ENCODE measurements around the gene POMT1.

DNA sequence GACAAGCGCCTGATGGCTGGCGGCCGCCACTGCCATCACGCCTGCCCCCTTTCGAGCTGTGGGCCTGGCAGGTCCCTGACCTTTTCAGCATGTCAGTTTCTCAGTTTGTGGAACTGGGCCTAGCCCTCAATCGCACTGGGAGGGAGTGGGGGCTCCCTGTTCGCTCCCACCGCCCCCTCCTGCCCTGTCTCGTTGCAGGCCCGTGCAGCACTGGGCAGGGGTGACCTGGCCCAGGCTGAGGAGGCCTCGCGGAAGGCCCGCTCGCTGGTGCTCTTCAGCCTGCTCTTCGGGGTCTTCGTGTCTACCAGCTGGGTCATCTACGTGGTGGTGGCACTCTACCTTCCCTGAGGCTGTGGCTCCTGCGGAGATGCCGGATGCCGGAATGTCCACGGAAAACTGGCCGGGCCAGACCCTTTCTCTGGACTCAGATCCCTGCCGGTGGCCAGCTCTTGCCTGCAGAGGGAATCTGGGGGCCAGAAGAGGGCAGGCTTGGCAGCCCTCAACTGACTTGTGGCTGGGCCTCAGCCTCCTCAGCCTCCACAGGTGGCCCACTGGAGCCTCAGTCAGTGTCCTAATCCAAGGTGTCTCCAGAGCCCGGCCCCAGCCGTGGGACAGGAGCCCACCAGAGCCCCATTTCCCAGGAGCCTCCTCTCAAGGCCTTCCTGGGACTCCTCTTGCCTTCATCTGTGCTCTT is 55.3 kb downstream of the POMT1 start:
- TF ChIP-seq, protein P1, sequence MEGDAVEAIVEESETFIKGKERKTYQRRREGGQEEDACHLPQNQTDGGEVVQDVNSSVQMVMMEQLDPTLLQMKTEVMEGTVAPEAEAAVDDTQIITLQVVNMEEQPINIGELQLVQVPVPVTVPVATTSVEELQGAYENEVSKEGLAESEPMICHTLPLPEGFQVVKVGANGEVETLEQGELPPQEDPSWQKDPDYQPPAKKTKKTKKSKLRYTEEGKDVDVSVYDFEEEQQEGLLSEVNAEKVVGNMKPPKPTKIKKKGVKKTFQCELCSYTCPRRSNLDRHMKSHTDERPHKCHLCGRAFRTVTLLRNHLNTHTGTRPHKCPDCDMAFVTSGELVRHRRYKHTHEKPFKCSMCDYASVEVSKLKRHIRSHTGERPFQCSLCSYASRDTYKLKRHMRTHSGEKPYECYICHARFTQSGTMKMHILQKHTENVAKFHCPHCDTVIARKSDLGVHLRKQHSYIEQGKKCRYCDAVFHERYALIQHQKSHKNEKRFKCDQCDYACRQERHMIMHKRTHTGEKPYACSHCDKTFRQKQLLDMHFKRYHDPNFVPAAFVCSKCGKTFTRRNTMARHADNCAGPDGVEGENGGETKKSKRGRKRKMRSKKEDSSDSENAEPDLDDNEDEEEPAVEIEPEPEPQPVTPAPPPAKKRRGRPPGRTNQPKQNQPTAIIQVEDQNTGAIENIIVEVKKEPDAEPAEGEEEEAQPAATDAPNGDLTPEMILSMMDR (IDR thresholded peaks at IDR 0.05; ENCODE audit: low read depth, low read length, poor library complexity, severe bottlenecking): no peak
- TF ChIP-seq EZH2phosphoT487 (IDR thresholded peaks at IDR 0.05; ENCODE audit: borderline replicate concordance, low read length): no peak

Data from DOHH2 (cell line).